SJSA1 (cell line): ENCODE data around the gene C9orf50. TPM values are rescaled to one million over a fixed set of nuclear protein-coding genes. Genes with fewer than 3 reads are reported as not detected.
"Not testable (repeated sequence)": the region's sequence is repeated elsewhere in the genome, so short reads cannot be mapped to it uniquely, and the experiment has no call there.

Source experiments
- DNase-seq, 2 experiments: peaks; one replicate each; pipeline ENCODE4 v3.0.0-alpha.2; 2015 to 2020; ENCODE audit warnings: low spot score in 2 of 2, low read depth in 1 of 2
- H3K27ac ChIP-seq: fragments of 250-450 bp; sonication (Bioruptor Pico); 2 replicates; pipeline ENCODE4 v1.5.1; 2020; ENCODE audit warnings: mild to moderate bottlenecking, moderate library complexity
- H3K27me3 ChIP-seq: fragments of 250-450 bp; sonication (Bioruptor Pico); replicated peaks from 2 replicates; pipeline ENCODE4 v1.5.1; 2020; ENCODE audit warnings: mild to moderate bottlenecking, moderate library complexity
- H3K36me3 ChIP-seq: fragments of 250-450 bp; sonication (Bioruptor Pico); 2 replicates; pipeline ENCODE4 v1.5.1; 2020; ENCODE audit warnings: mild to moderate bottlenecking
- H3K4me1 ChIP-seq: fragments of 250-450 bp; sonication (Bioruptor Pico); replicated peaks from 2 replicates; pipeline ENCODE4 v1.6.1; 2021; ENCODE audit warnings: mild to moderate bottlenecking
- H3K4me3 ChIP-seq: fragments of 250-450 bp; sonication (Bioruptor Pico); 2 replicates; pipeline ENCODE4 v1.5.1; 2020; ENCODE audit warnings: mild to moderate bottlenecking
- H3K9me3 ChIP-seq: fragments of 250-450 bp; sonication (Bioruptor Pico); replicated peaks from 2 replicates; pipeline ENCODE4 v1.5.1; 2020; ENCODE audit warnings: mild to moderate bottlenecking
- total RNA-seq: library from RNA; depleted of rRNA; stranded (reverse); fragments of >200 nt; shearing (Covaris generic); gene quantifications from 2 replicates; pipeline ENCODE4 v1.2.3, GENCODE V29; 2014

C9orf50 gene
- total RNA-seq, 1 experiment from 2014 or later = not detected

DNA sequence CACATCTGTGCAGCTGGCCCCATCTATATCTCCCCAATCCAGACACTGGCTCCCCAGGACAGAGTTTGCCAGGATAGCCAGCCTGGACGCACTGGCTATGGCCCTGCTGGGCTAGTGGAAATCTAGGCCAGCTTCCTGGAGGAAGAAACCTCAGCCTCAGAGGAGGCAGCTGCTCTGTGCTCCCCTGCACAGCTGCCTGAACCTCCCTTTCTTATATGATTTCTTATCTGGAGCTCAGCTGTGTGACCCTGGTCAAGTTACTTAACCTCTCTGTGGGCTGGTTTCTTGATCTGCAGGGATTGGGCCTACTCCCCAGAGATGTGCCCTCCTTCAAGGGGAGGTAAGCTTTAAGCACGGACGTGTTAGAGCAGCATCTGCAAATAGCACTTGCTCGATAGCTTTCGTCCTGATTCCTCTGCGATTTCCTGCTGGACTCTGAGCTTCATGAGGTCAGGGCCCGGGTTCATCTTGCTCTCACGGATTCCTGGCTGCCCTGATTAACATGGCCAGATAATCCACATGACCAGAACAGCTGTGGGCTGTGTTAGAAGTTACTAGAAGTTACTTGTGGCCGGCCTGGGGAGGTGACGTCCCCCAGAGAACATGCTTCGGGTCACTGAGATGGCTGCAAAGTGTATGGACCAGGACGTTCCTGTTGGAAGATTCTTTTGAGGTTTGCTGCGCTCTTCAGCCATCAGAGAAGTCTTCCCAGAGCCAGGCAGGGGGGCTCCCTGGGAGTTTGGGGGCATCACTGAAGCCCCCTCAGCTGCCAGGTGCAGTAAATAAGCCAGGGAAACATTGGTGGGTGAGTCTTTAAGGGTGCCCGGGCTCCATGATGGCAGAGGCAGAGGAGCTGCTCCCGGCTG, 14.5 kb downstream of the C9orf50 start:
- Histone ChIP-seq H3K27ac (no peak overlapping the region), H3K9me3 (no peaks in the 10 kb centered on the region), H3K4me1 (peaks cover 15% of the 10 kb centered on the region), H3K4me3 (no peak overlapping the region), H3K36me3 (no peaks in the 10 kb centered on the region), H3K27me3 (no peaks in the 10 kb centered on the region)
- DNase-seq = no peak

DNA sequence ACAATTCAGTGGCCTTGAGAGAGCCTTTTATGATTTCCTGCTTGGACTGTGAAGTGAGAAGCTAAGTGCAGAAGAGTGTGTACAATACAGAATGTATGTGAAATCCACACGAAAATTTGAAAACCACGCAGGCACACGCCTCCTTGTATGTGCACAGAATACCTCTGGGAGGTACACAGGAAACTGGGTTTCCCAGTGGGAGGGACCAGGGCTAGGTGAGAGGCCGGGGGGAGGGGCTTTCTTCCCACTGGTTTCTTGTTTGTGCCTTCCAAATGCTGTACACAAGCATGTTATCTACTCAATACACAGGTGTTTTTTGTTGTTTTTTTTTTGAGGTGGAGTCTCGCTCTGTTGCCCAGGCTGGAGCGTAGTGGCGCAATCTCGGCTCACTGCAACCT, 16.1 kb downstream of the C9orf50 start:
- Histone ChIP-seq H3K9me3 (no peaks in the 10 kb centered on the region), H3K4me3 (no peak overlapping the region), H3K4me1 (0 out of 2 replicates have a peak, but pooled peaks cover 1% of the 10 kb centered on the region), H3K36me3 (no peaks in the 10 kb centered on the region), H3K27me3 (no peaks in the 10 kb centered on the region), H3K27ac (no peak overlapping the region)
- no peak for DNase-seq

DNA sequence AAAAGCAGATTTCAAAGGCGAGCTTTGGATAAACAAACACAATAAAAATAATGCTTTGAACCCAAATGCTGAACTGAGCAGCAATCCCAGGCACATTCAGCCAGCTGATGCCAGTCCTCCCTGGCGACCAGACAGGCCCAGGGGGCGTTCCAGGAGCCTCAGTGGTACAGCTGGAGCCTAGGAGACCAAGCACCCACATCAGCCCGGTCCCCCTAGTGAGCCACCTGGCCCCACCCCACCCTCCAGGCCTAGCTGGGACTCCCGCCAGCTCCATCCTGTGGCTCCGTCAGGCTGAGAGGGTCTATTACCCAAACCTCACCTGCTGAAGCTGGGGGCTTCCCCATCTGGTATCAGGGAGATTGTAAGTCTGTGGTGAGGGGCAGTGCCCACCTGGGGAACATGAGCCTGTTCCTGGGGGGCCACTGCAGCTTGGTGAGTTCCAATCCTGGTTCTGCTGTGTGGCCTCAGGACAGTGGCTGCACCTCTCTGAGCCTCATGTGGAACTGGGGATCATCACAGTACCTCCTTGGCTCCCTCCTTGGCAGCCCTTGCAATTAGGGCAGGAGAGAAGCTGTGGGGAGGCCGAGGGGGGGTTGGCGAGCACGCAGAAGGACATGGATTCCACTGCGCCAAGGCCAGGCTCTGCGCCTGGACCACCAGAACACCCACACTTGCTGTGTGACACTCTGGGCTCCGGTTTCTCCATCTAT, 16.7 kb downstream of the C9orf50 start:
- Histone ChIP-seq H3K4me1 (no peaks in the 10 kb centered on the region), H3K27me3 (no peaks in the 10 kb centered on the region), H3K36me3 (no peaks in the 10 kb centered on the region), H3K9me3 (no peaks in the 10 kb centered on the region), H3K27ac (no peak overlapping the region), H3K4me3 (no peak overlapping the region)
- DNase-seq = no peak

DNA sequence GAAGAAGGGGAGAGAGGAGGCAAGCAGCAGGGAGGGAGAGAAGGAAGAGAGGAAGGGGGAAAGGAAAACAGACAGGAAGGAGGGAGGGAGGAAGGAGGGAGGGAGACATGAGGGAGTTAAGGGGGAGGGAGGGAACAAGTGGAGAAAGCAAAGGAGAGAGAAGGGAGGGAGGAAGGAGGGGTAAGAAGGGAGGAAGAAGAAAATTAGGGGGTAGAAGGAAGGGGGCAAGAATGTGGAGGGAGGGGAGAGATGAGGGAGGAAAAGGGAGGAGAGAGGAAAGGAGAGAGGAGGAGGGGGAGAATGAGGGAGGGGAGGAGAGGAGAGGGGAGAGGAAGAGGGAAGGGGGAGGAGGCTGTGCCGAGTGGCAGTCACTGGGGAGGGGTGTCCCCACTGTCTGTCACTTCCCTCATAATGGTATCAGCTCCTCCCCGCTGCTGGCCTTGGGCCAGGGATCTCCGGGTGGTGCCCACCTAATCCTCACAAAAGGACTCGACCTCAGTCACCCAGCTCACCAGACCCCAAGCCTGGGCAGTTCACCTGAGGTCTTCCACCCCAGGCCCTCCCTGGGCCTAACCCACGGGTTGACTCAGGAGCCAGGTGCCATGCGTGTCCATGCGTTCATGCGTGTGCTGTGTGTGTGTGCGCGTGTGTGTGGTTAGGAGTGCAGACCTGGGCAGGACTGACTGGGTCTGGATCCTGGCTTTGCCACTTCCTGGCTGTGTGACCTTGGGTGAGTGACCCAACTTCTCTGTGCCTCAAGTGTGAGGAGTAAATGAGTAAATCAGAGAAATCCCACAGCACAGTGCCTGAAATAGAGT, 18.1 kb downstream of the C9orf50 start:
- peaks cover under 1% of the 10 kb centered on the region for H3K4me1 ChIP-seq
- H3K36me3 ChIP-seq = no peaks in the 10 kb centered on the region

DNA sequence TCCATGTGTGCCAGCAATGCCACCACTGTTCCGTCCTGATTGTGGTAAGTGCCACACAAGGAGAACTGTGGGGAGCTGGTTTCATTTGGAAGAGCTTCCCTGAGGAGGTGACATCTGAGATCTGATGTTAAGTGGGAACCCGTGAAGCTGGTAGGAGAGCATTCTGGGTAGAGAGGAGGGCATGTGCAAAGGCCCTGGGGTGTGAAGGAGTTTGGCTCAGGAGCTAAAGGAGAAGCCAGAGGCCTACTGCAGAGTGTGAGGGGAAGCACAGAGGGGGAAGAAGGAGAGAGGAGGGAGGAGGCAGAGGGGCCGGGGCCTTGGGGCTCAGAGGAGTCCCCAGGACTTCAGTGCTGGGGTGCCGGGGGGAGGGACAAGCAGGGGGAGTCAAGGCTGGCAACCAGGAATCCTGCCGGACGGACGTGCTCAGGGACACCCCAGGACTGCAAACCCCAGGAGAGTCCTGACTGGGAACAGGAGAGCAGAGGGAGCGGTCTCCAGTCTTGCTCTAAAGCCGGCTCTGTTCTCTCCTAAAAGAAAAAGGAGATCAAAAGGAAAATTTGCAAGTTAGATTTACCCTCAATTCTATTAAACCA, 19.7 kb downstream of the C9orf50 start:
- peaks cover 9% of the 10 kb centered on the region for H3K4me1 ChIP-seq
- DNase-seq = no peak
- no peak overlapping the region for H3K4me3 ChIP-seq
- H3K36me3 ChIP-seq = no peaks in the 10 kb centered on the region
- no peak overlapping the region for H3K27ac ChIP-seq
- no peaks in the 10 kb centered on the region for H3K9me3 ChIP-seq
- no peaks in the 10 kb centered on the region for H3K27me3 ChIP-seq

More for the DNA sequence above, 18.1 kb downstream of the C9orf50 start:
- H3K9me3 ChIP-seq = no peaks in the 10 kb centered on the region
- H3K27ac ChIP-seq = no peak overlapping the region
- DNase-seq = no peak
- H3K27me3 ChIP-seq = no peaks in the 10 kb centered on the region
- H3K4me3 ChIP-seq = no peak overlapping the region

DNA sequence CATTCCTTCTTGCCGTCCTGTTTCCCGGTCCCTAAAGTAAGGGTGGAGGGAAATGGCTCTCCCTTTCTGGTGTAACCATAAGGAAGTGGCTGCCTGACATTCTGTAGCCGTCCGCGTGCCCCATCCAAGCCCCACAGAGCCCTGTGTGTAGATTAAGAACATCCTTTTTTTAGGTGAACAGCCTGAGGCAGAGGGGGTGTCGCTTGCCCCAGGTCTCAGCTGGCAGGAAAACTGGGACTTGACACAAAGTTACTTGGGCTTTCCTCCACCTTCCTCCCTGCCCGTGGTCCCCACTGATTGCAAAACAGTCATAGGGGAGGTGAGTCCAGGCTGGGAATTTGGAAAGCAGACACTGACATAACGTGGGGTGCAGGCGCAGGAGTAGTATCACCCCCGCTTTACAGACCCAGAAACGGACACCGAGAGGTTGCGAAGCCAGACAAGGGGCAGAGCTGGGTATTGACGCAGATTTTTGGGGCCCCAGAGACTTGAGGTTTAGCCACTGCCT, 22.8 kb downstream of the C9orf50 start:
- Histone ChIP-seq H3K27ac (no peak overlapping the region), H3K9me3 (no peaks in the 10 kb centered on the region), H3K36me3 (no peaks in the 10 kb centered on the region), H3K4me1 (peaks cover 9% of the 10 kb centered on the region), H3K4me3 (no peak overlapping the region), H3K27me3 (no peaks in the 10 kb centered on the region)
- DNase-seq = no peak

DNA sequence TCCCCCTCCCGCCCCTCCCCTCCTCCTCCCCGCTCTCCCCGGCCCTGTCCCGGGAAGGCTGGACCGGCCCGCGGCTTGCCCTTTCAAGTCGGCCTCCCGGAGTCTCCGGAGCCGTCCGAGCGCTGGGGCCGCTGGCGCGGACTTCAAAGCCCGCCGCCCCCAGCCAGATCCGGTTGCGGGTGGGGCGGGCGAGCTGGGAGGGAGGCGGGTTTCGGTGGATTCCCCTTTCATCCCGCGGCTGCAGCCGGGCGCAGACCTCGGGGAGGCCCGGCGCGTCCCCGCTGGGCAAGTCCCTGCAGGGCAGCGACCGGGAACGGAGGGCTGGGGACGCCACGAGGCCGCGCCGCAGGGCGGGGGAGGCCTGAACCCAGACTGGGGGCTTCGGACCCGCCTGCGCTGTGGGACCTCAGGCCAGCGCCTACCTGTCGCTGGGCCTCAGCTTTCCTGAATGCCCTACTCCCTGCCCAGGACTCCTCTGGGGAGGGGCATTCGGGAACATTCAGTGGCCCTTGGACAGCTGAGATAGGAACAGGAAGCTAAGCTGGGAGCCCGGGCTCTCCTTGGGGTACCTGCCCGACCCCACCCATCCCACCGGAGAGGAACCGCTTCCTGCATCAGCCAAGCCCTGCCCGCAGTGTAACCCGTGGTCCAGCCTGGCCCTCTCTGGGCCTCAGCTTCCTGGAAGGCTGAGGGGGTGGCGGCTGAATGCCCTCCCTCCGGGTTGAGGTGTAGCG, 23.4 kb downstream of the C9orf50 start:
- no peak overlapping the region for H3K27ac ChIP-seq
- H3K9me3 ChIP-seq = no peaks in the 10 kb centered on the region
- peaks cover 9% of the 10 kb centered on the region for H3K4me1 ChIP-seq
- H3K36me3 ChIP-seq = no peaks in the 10 kb centered on the region
- no peak for DNase-seq
- H3K4me3 ChIP-seq = peak overlapping the region; percentile 18; the same call in 1 of the 2 replicates
- no peaks in the 10 kb centered on the region for H3K27me3 ChIP-seq

DNA sequence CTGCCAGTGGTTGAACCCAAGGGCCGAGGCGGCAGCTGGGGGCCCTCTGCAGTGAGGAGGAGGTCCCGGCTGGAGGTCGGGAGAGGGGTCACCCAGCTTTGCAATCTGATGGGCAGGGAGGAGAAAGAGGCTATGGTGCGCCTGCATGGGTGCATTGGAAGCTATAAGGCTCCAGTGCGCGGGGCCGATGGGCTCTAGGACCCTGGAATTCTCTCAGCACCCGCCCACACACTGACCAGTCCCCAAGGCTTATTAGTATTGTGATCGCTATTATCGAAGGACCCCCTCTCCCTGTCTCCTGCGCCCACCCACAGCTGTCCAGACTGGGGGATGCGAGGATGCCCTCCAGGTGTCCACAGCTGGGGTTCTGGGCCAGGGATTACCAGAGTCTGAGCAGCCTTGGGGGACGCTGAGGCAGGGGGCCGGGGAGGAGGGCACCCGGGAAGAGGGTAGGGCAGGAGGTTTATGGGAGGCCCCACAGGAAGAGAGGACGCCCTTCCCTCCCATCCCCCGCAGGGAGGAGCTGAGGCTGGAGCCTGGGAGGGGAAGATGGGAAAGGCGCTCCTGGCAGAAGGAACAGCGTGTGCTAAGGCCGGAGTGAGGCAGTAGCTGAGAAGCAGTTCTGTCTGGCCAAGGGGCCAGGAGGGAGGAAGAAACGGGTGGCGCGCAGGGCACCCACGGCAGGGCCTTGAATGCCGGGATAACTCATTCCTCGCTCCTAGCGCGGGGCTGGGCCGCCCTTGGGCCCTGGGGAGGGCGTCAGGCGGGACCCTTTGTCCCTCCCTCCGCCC, 24.2 kb downstream of the C9orf50 start:
- H3K9me3 ChIP-seq = no peaks in the 10 kb centered on the region
- H3K4me3 ChIP-seq = no peak overlapping the region
- H3K27ac ChIP-seq = no peak overlapping the region
- H3K36me3 ChIP-seq = no peaks in the 10 kb centered on the region
- DNase-seq = no peak
- peaks cover 9% of the 10 kb centered on the region for H3K4me1 ChIP-seq
- H3K27me3 ChIP-seq = no peaks in the 10 kb centered on the region

DNA sequence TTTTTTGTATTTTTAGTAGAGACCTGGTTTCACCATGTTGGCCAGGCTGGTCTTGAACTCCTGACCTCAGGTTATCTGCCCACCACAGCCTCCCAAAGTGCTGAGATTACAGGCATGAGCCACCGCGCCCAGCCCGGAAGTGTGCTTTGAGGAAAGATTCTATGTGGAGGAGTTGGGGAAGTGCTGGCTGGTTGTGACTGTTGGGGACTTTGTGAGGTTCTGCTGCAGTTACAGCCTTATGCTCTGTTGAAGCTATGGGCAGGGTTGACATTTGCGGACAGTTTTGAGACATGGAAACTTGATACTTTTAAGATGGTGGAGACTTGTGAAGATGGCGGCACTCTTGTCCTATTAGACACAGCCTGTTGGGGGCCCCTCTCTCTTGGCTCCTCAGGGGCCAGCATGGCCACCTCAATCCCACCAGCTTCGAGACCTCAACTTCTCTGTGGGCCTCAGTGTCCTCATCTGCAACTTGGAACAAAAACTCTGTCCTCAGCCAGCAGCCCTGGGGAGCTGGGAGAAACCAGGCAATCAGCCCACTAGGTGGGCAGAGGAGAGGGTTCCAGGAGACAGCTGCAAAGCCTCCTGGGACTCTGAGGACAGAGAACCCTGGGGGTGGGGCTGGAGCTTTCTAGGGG, 24.9 kb downstream of the C9orf50 start:
- Histone ChIP-seq H3K27ac (no peak overlapping the region), H3K36me3 (no peaks in the 10 kb centered on the region), H3K4me1 (peaks cover 9% of the 10 kb centered on the region), H3K4me3 (no peak overlapping the region), H3K27me3 (no peaks in the 10 kb centered on the region), H3K9me3 (no peaks in the 10 kb centered on the region)
- no peak for DNase-seq

DNA sequence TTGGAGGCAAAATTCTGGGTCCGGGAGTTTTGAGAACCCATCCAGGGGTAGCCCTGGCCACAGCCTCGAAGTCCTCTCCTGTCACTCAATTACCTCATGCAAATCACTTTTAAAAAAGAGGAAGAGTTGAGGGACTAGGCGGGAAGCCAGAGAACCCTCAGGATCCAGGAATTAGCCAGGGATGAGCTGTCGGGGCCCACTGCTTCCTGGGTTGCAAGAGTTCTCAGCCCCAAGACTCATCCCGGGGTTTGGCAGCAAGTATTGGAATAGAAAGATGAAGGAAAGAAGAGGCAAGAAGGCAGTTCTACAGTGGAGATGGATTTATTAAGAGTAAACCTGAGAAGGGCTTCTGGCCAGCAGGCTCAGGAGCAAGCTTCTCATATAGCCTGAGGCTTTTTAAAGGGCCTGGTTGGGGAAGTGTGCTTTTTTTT, 25.6 kb downstream of the C9orf50 start:
- Histone ChIP-seq H3K9me3 (no peaks in the 10 kb centered on the region), H3K4me3 (no peak overlapping the region), H3K27ac (no peak overlapping the region), H3K36me3 (no peaks in the 10 kb centered on the region), H3K27me3 (no peaks in the 10 kb centered on the region), H3K4me1 (peaks cover 9% of the 10 kb centered on the region)
- DNase-seq = no peak

DNA sequence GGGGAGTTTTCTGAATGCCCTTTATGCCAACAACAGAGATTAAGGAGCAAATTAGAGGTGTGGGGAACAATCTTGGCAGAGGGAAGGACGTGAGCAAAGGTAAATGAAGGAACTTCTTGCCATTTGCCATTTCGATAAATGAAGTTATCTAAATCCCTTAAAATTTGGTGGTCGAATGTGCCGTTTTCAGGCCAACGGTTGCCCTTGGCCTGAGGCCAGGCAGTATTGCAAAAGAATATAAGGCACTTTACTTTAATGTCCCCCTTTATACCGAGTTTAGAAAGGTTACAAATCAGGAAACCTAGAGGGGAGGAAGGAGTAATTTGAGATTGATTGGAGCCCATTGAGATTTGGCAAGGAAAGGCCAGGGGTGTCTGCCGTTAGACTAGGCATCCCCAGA, 26.3 kb downstream of the C9orf50 start:
- no peaks in the 10 kb centered on the region for H3K27me3 ChIP-seq
- no peak overlapping the region for H3K4me3 ChIP-seq
- no peaks in the 10 kb centered on the region for H3K36me3 ChIP-seq
- peaks cover 9% of the 10 kb centered on the region for H3K4me1 ChIP-seq
- H3K9me3 ChIP-seq = no peaks in the 10 kb centered on the region
- H3K27ac ChIP-seq = no peak overlapping the region
- DNase-seq = no peak

DNA sequence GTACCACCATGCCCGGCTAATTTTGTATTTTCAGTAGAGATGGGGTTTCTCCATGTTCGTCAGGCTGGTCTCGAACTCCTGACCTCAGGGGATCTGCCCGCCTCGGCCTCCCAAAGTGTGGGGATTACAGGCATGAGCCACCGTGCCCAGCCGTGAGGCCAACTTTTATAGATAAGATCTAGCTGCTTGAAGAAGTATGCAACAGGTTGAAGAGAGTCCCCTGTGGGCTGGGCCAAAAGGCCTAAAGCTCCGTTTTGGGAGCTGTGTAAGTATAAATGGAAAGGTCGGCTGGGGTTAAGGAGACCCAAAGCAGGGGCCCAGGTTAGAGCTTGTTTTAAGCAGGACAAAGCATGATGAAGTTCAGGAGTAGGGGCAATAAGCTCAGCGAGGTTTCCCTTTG, 28.1 kb downstream of the C9orf50 start:
- not testable (repeated sequence) for DNase-seq, H3K4me3 ChIP-seq, H3K4me1 ChIP-seq, H3K27ac ChIP-seq, H3K9me3 ChIP-seq, H3K27me3 ChIP-seq, H3K36me3 ChIP-seq
